H1 (cell line): ENCODE measurements around the gene RCAN2. TPM values are rescaled to one million over a fixed set of nuclear protein-coding genes. Genes with fewer than 3 reads are reported as not detected.

Experiments
- CTCF ChIA-PET: fragments of 300-600 bp; sonication (Branson Sonifier 250); formaldehyde crosslinking; loops from one replicate; lab custom pipeline; 2021; ENCODE audit not compliant: partially characterized antibody; lab: Charles Lee
- POLR2A ChIA-PET: fragments of 300-600 bp; sonication (Branson Sonifier 250); formaldehyde crosslinking; loops from one replicate; lab custom pipeline; 2021; ENCODE audit warnings: inconsistent platforms; ENCODE audit not compliant: partially characterized antibody; lab: Charles Lee
- DNase-seq, 2 experiments: peaks; one replicate each; pipeline versions ENCODE4 v3.0.0 to v3.0.0-alpha.2; 2010 to 2022; ENCODE audit warnings: low spot score in 2 of 2, low read depth in 1 of 2, mixed read lengths in 1 of 2
- FAIRE-seq: peaks from 2 replicates; lab custom pipeline; 2011; peaks lifted over from hg19 to GRCh38; lab: Jason Lieb, UNC
- H2AFZ ChIP-seq: 2 replicates; pipeline ENCODE4 v1.8.1; 2012; ENCODE audit warnings: low read length, inconsistent platforms
- H2AK5ac ChIP-seq: 2 replicates; pipeline ENCODE4 v1.6.1; 2013; ENCODE audit warnings: low read depth, low read length
- H2BK120ac ChIP-seq: replicated peaks from 2 replicates; pipeline ENCODE3; 2013; ENCODE audit warnings: low read depth, low read length, inconsistent platforms
- H2BK12ac ChIP-seq: 2 replicates; pipeline ENCODE4 v1.6.1; 2013; ENCODE audit warnings: low read depth, low read length
- H2BK15ac ChIP-seq: 2 replicates; pipeline ENCODE4 v1.6.1; 2013; ENCODE audit warnings: low read length
- H2BK20ac ChIP-seq: 2 replicates; pipeline ENCODE4 v1.6.1; 2013; ENCODE audit warnings: low read length
- H2BK5ac ChIP-seq: 2 replicates; pipeline ENCODE4 v1.6.1; 2013; ENCODE audit warnings: low read depth, low read length
- H3K14ac ChIP-seq: 2 replicates; pipeline ENCODE4 v1.6.1; 2013; ENCODE audit warnings: inconsistent platforms; ENCODE audit not compliant: insufficient read length
- H3K18ac ChIP-seq: 2 replicates; pipeline ENCODE4 v1.6.1; 2013; ENCODE audit warnings: low read length; ENCODE audit errors: extremely low read depth
- H3K23ac ChIP-seq: 2 replicates; pipeline ENCODE4 v1.6.1; 2013; ENCODE audit warnings: inconsistent platforms; ENCODE audit not compliant: insufficient read length
- H3K23me2 ChIP-seq: 2 replicates; pipeline ENCODE4 v1.6.1; 2013; ENCODE audit warnings: low read depth, low read length
- H3K27ac ChIP-seq: 2 replicates; pipeline ENCODE4 v1.6.1; 2011; ENCODE audit warnings: low read depth, low read length, inconsistent platforms
- H3K27me3 ChIP-seq, 4 experiments: replicated peaks in 1 of 4; 1 replicate in 1 of 4; 2 replicates in 3 of 4; pipeline versions ENCODE4 v1.6.1 to v1.8.1; 2011 to 2013; ENCODE audit warnings: low read length in 3 of 4, mild to moderate bottlenecking in 3 of 4, inconsistent platforms in 2 of 4, mixed read lengths in 2 of 4, moderate library complexity in 1 of 4; ENCODE audit not compliant: control insufficient read depth in 3 of 4, insufficient read depth in 3 of 4; ENCODE audit errors: extremely low read depth in 1 of 4
- H3K36me3 ChIP-seq, 4 experiments: 2 replicates each; pipeline versions ENCODE4 v1.6.1 to v1.8.1; 2011 to 2013; ENCODE audit warnings: mild to moderate bottlenecking in 4 of 4, low read length in 3 of 4, moderate library complexity in 2 of 4, control low read depth in 1 of 4, inconsistent platforms in 1 of 4; ENCODE audit not compliant: insufficient read depth in 4 of 4, control insufficient read depth in 2 of 4
- H3K4ac ChIP-seq: replicated peaks from 2 replicates; pipeline ENCODE3; 2013; ENCODE audit warnings: low read length, low read depth, mixed read lengths, inconsistent platforms; ENCODE audit not compliant: insufficient read length
- H3K4me1 ChIP-seq, 4 experiments: replicated peaks in 1 of 4; 1 replicate in 1 of 4; 2 replicates in 3 of 4; pipeline versions ENCODE4 v1.6.1 to v1.8.1; 2011 to 2013; ENCODE audit warnings: low read length in 3 of 4, inconsistent platforms in 2 of 4, mixed read lengths in 1 of 4; ENCODE audit not compliant: insufficient read depth in 4 of 4, control insufficient read depth in 3 of 4
- H3K4me2 ChIP-seq, 2 experiments: 2 replicates each; pipeline versions ENCODE4 v1.6.1 to v1.8.1; 2011 to 2013; ENCODE audit warnings: low read depth in 2 of 2, low read length in 2 of 2, control low read depth in 1 of 2, inconsistent platforms in 1 of 2, mild to moderate bottlenecking in 1 of 2; ENCODE audit not compliant: insufficient read depth in 1 of 2
- H3K4me3 ChIP-seq, 4 experiments: fragments of 200-600, 300-600 bp in 1 of 4; sonication (generic), shearing (Covaris generic), sonication (Bioruptor Twin) in 1 of 4; 2 replicates each; pipeline versions ENCODE4 v1.5.1 to v1.8.1; 2011 to 2016; ENCODE audit warnings: low read length in 4 of 4, low read depth in 3 of 4, control low read depth in 2 of 4, inconsistent platforms in 2 of 4, mild to moderate bottlenecking in 2 of 4, mixed read lengths in 1 of 4, moderate library complexity in 1 of 4; ENCODE audit not compliant: insufficient read depth in 2 of 4; ENCODE audit errors: extremely low read depth in 1 of 4
- H3K56ac ChIP-seq: replicated peaks from 2 replicates; pipeline ENCODE3; 2013; ENCODE audit warnings: low read depth, mild to moderate bottlenecking, mixed read lengths, low read length, inconsistent platforms; ENCODE audit not compliant: insufficient read length
- H3K79me1 ChIP-seq: 2 replicates; pipeline ENCODE4 v1.6.1; 2013; ENCODE audit warnings: low read depth, low read length, control low read depth
- H3K79me2 ChIP-seq, 2 experiments: 2 replicates each; pipeline versions ENCODE4 v1.6.1 to v1.8.1; 2012 to 2013; ENCODE audit warnings: low read length in 2 of 2, mild to moderate bottlenecking in 2 of 2, inconsistent platforms in 1 of 2; ENCODE audit not compliant: insufficient read depth in 2 of 2, control insufficient read depth in 1 of 2
- H3K9ac ChIP-seq, 4 experiments: replicated peaks in 1 of 4; 1 replicate in 1 of 4; 2 replicates in 3 of 4; pipeline versions ENCODE4 v1.6.1 to v1.8.1; 2011 to 2013; ENCODE audit warnings: low read depth in 3 of 4, low read length in 3 of 4, control low read depth in 2 of 4, mild to moderate bottlenecking in 2 of 4, moderate library complexity in 2 of 4, inconsistent platforms in 1 of 4; ENCODE audit errors: extremely low read depth in 1 of 4
- H3K9me3 ChIP-seq, 2 experiments: 2 replicates each; pipeline versions ENCODE4 v1.6.1 to v1.8.1; 2012 to 2013; ENCODE audit warnings: mild to moderate bottlenecking in 2 of 2, moderate library complexity in 2 of 2, control low read depth in 1 of 2, inconsistent platforms in 1 of 2, low read depth in 1 of 2, low read length in 1 of 2, mixed read lengths in 1 of 2; ENCODE audit not compliant: insufficient read depth in 2 of 2
- H4K20me1 ChIP-seq, 2 experiments: replicated peaks in 1 of 2; 2 replicates each; pipeline versions ENCODE3 to v1.8.1; 2011 to 2013; ENCODE audit warnings: inconsistent platforms in 2 of 2, low read length in 2 of 2, mild to moderate bottlenecking in 1 of 2; ENCODE audit not compliant: insufficient read depth in 2 of 2, control insufficient read depth in 1 of 2
- H4K5ac ChIP-seq: 2 replicates; pipeline ENCODE4 v1.6.1; 2013; ENCODE audit warnings: low read length, low read depth, mixed read lengths, inconsistent platforms; ENCODE audit not compliant: insufficient read length
- H4K8ac ChIP-seq: 2 replicates; pipeline ENCODE4 v1.8.0; 2013; ENCODE audit warnings: mild to moderate bottlenecking, moderate library complexity, low read length, inconsistent platforms; ENCODE audit not compliant: insufficient read depth; ENCODE audit errors: extremely low read depth
- H4K91ac ChIP-seq: replicated peaks from 2 replicates; pipeline ENCODE3; 2013; ENCODE audit warnings: low read length, mixed read lengths, inconsistent platforms; ENCODE audit not compliant: insufficient read length
- CHD2 ChIP-seq: IDR thresholded peaks from 2 replicates; pipeline ENCODE4 v1.6.1; 2012; ENCODE audit warnings: low read length, improper control_type of control experiment
- RFX5 ChIP-seq: IDR thresholded peaks from 2 replicates; pipeline ENCODE4 v1.6.1; 2011; ENCODE audit warnings: low read depth, low read length, improper control_type of control experiment, borderline replicate concordance
- WGBS, 2 experiments: shearing (Covaris generic) in 1 of 2; methylation state at CpG; one replicate each; pipeline versions ENCODE4 v1.1.6 to v1.1.7; 2013 to 2015; ENCODE audit warnings: low lambda C conversion rate in 2 of 2, mixed read lengths in 2 of 2, inconsistent platforms in 1 of 2, low coverage in 1 of 2, missing lambda C conversion rate in 1 of 2; ENCODE audit not compliant: insufficient replicate concordance in 2 of 2, insufficient coverage in 1 of 2, insufficient read length in 1 of 2; ENCODE audit errors: extremely low coverage in 1 of 2, missing lambda C conversion rate in 1 of 2; 5-methylcytosine and 5-hydroxymethylcytosine counted together
- polyA plus RNA-seq, 7 experiments: library from polyadenylated mRNA; depleted of rRNA in 3 of 7; stranded (reverse) in 5 of 7; unstranded in 2 of 7; fragments of >200 nt in 5 of 7; fragments of 200-250 nt in 2 of 7; gene quantifications; 1 replicate in 5 of 7; 2 replicates in 1 of 7; 4 replicates in 1 of 7; pipeline versions ENCODE4 v1.2.1 to v1.2.3, GENCODE V29; 2011 to 2013; ENCODE audit warnings: missing spikeins in 2 of 7, mixed read lengths in 2 of 7
- total RNA-seq: library from RNA; stranded (reverse); fragmentation: NEBNext Ultra II Directional; extraction: Animal tissue kit (Norgen Biotek cat#: 25700); gene quantifications from 2 replicates; pipeline ENCODE4 v1.2.1, GENCODE V29; 2021

The RCAN2 gene
- total and polyA plus RNA-seq, 2 of the 8 experiments (the other 6 are each of a cell fraction or from before 2014, with no cell fraction given) = 5.0 to 8.5 TPM

DNA sequence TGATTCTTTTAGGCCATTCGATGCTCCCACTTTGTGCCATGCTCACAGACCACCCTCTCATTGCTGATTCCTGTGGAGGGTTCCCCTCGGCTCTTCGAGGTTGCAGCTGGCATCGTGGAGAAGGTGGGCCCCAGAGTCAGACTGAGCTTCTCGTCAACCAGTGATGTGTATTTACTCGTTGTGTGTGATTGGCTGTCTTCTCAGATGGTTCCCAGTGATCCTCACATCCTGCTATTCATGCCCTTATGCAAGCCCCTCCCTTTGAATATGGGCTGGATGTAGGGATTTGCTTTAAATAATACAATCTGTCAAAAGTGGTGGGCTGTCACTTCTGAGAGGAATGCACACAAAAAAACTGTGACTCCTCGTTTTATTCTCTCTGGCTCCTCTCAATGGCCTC lies 220.9 kb downstream of the RCAN2 start:
- Histone ChIP-seq H3K18ac (no peak overlapping the region), H3K14ac (no peak overlapping the region), H4K20me1 (no peaks in the 10 kb centered on the region), H4K5ac (no peak overlapping the region), H3K56ac (no peak overlapping the region), H3K36me3 (no peaks in the 10 kb centered on the region), H2BK12ac (no peak overlapping the region), H3K23ac (no peak overlapping the region), H4K8ac (no peak overlapping the region), H3K9ac (no peak overlapping the region), H3K27me3 (no peaks in the 10 kb centered on the region), H2AFZ (no peak overlapping the region), H2BK5ac (no peak overlapping the region), H3K79me2 (no peaks in the 10 kb centered on the region), H3K23me2 (no peaks in the 10 kb centered on the region), H3K79me1 (no peaks in the 10 kb centered on the region; the same call in 1 of the 2 replicates), H3K4me2 (no peak overlapping the region), H2BK20ac (no peak overlapping the region), H2BK15ac (no peak overlapping the region), H3K4me3 (no peak overlapping the region), H2BK120ac (no peak overlapping the region), H3K4me1 (no peaks in the 10 kb centered on the region), H3K27ac (no peak overlapping the region), H4K91ac (no peak overlapping the region), H3K4ac (no peak overlapping the region), H3K9me3 (no peaks in the 10 kb centered on the region), H2AK5ac (no peak overlapping the region)
- ChIA-PET POLR2A (interaction anchor here (1.4 kb wide), 1 partner anchor 10 kb away, joined by 3 read pairs; no protein-coding TSS in a partner anchor), CTCF (interaction anchor here (0.6 to 1.4 kb wide), 4 partner anchors 49 to 1722 kb away, joined by 3 to 4 read pairs (median 3); no protein-coding TSS in a partner anchor)
- 88% methylated on average over 7 of the region's 7 CpGs; no CpG with 5 or more reads in 1 of the 2 experiments for WGBS, 2 experiments
- TF ChIP-seq RFX5 (peak; percentile 63; the same call in 1 of the 2 replicates), CHD2 (no peak)
- FAIRE-seq = no peak
- no peak for DNase-seq
